Neural cell (in vitro differentiated cells): ENCODE data around the gene MAST4. TPM values are rescaled to one million over a fixed set of nuclear protein-coding genes. Genes with fewer than 3 reads are reported as not detected.

ENCODE experiments used
- H2AFZ ChIP-seq: fragments of 200-600, 300-800 bp; sonication (generic), shearing (Covaris generic); 2 replicates; pipeline ENCODE4 v1.6.0; 2014; ENCODE audit warnings: low read depth, mild to moderate bottlenecking, antibody characterized with exemption, low read length, moderate library complexity
- H3F3A ChIP-seq: fragments of 200-600 bp; shearing (Covaris generic); 2 replicates; pipeline ENCODE4 v1.6.1; 2016; ENCODE audit warnings: mild to moderate bottlenecking, moderate library complexity, mixed read lengths, antibody characterized with exemption, low read length; ENCODE audit not compliant: insufficient read depth, poor library complexity, severe bottlenecking
- H3K27ac ChIP-seq: fragments of 200-600, 300-800 bp; sonication (generic), shearing (Covaris generic); 2 replicates; pipeline ENCODE4 v1.5.1; 2014; ENCODE audit warnings: mild to moderate bottlenecking, low read length, moderate library complexity
- H3K27me3 ChIP-seq: fragments of 300-800, 200-600 bp; sonication (generic), shearing (Covaris generic); 2 replicates; pipeline ENCODE4 v1.6.0; 2014; ENCODE audit warnings: mild to moderate bottlenecking, low read depth, low read length, moderate library complexity; ENCODE audit not compliant: insufficient read depth
- H3K36me3 ChIP-seq: fragments of 300-800, 200-600 bp; sonication (generic), shearing (Covaris generic); 2 replicates; pipeline ENCODE4 v1.5.1; 2014; ENCODE audit warnings: mild to moderate bottlenecking, antibody characterized with exemption, low read length, moderate library complexity; ENCODE audit not compliant: insufficient read depth
- H3K4me2 ChIP-seq: fragments of 300-800, 200-600 bp; sonication (generic), shearing (Covaris generic); 2 replicates; pipeline ENCODE4 v1.6.0; 2014; ENCODE audit warnings: mild to moderate bottlenecking, low read length
- H3K4me3 ChIP-seq: fragments of 300-800, 200-600 bp; sonication (generic), shearing (Covaris generic); 2 replicates; pipeline ENCODE4 v1.5.1; 2014; ENCODE audit warnings: mild to moderate bottlenecking, low read length, moderate library complexity
- H3K79me2 ChIP-seq: fragments of 200-600 bp; shearing (Covaris generic); replicated peaks from 2 replicates; pipeline ENCODE4 v1.6.0; 2014; ENCODE audit warnings: mild to moderate bottlenecking, low read length, moderate library complexity; ENCODE audit not compliant: insufficient read depth
- H3K9ac ChIP-seq: fragments of 300-800, 200-600 bp; sonication (generic), shearing (Covaris generic); 2 replicates; pipeline ENCODE4 v1.6.1; 2016; ENCODE audit warnings: mild to moderate bottlenecking, low read length, mixed read lengths
- H3K9me2 ChIP-seq: fragments of 200-600 bp; shearing (Covaris generic); 2 replicates; pipeline ENCODE4 v1.6.1; 2016; ENCODE audit warnings: mild to moderate bottlenecking, low read length, mixed read lengths; ENCODE audit not compliant: insufficient read depth
- H3K9me3 ChIP-seq: fragments of 200-600, 300-800 bp; sonication (generic), shearing (Covaris generic); 2 replicates; pipeline ENCODE4 v1.6.1; 2016; ENCODE audit warnings: mild to moderate bottlenecking, mixed run types, low read length, moderate library complexity, mixed read lengths
- H4K20me1 ChIP-seq: fragments of 200-600 bp; shearing (Covaris generic); 2 replicates; pipeline ENCODE4 v1.6.1; 2016; ENCODE audit warnings: mild to moderate bottlenecking, mixed run types; ENCODE audit not compliant: insufficient read depth
- CTCF ChIP-seq: fragments of 450-650 bp; IDR thresholded peaks from 2 replicates; pipeline ENCODE4 v1.5.1; 2014; ENCODE audit warnings: antibody characterized with exemption, mild to moderate bottlenecking, moderate library complexity; ENCODE audit not compliant: poor library complexity, severe bottlenecking
- EP300 ChIP-seq: fragments of 450-650 bp; conservative IDR thresholded peaks from 2 replicates; pipeline ENCODE4 v1.6.1; 2014; ENCODE audit warnings: antibody characterized with exemption, mild to moderate bottlenecking, moderate library complexity; ENCODE audit not compliant: poor library complexity, severe bottlenecking
- EZH2 ChIP-seq: fragments of 200-600, 300-800 bp; shearing (Covaris generic), sonication (generic); IDR thresholded peaks from 2 replicates; pipeline ENCODE4 v1.6.1; 2014; ENCODE audit warnings: antibody characterized with exemption, low read length, borderline replicate concordance, mild to moderate bottlenecking; ENCODE audit not compliant: insufficient read depth, poor library complexity, severe bottlenecking
- MXI1 ChIP-seq: fragments of 450-650 bp; conservative IDR thresholded peaks from 2 replicates; pipeline ENCODE4 v1.6.1; 2014; ENCODE audit warnings: antibody characterized with exemption, mild to moderate bottlenecking; ENCODE audit not compliant: poor library complexity, severe bottlenecking
- POLR2AphosphoS5 ChIP-seq: IDR thresholded peaks from 2 replicates; pipeline ENCODE4 v1.6.1; 2012
- RAD21 ChIP-seq: fragments of 450-650 bp; conservative IDR thresholded peaks from 2 replicates; pipeline ENCODE4 v1.6.1; 2014; ENCODE audit warnings: antibody characterized with exemption, mild to moderate bottlenecking, moderate library complexity
- REST ChIP-seq: IDR thresholded peaks from 2 replicates; pipeline ENCODE4 v1.6.1; 2012; ENCODE audit warnings: borderline replicate concordance
- SMC3 ChIP-seq: fragments of 450-650 bp; conservative IDR thresholded peaks from 2 replicates; pipeline ENCODE4 v1.6.1; 2014; ENCODE audit warnings: antibody characterized with exemption, mild to moderate bottlenecking, moderate library complexity; ENCODE audit not compliant: poor library complexity
- TAF1 ChIP-seq: IDR thresholded peaks from 2 replicates; pipeline ENCODE4 v1.6.1; 2012; ENCODE audit warnings: low read depth
- polyA plus RNA-seq: library from polyadenylated mRNA; depleted of rRNA; stranded (reverse); fragments of >200 nt; gene quantifications from 2 replicates; pipeline ENCODE4 v1.2.3, GENCODE V29; 2014

Gene MAST4
- polyA plus RNA-seq, 1 donor from 2014 or later, result 2.3 TPM

- no peak overlapping the region for H2AFZ ChIP-seq
- TF ChIP-seq MXI1 (no peak), CTCF (no peak), POLR2AphosphoS5 (no peak), TAF1 (no peak), SMC3 (no peak)
- H3K27ac ChIP-seq, result no peak overlapping the region
- no peaks in the 10 kb centered on the region for H3K79me2 ChIP-seq
- H3K9ac ChIP-seq, result no peak overlapping the region
- H3K9me3 ChIP-seq, result no peaks in the 10 kb centered on the region
- no peaks in the 10 kb centered on the region for H3K36me3 ChIP-seq
- no peaks in the 10 kb centered on the region for H4K20me1 ChIP-seq
- no peaks in the 10 kb centered on the region for H3K27me3 ChIP-seq
- no peaks in the 10 kb centered on the region for H3F3A ChIP-seq
- no peak overlapping the region for H3K4me3 ChIP-seq
- H3K4me2 ChIP-seq, result no peak overlapping the region
- no peaks in the 10 kb centered on the region for H3K9me2 ChIP-seq
Observed at GRCh38 chr5:66710557-66711088, 114.4 kb downstream of the MAST4 start.

- Histone ChIP-seq H3K79me2 (no peaks in the 10 kb centered on the region), H3K9ac (no peak overlapping the region), H2AFZ (no peak overlapping the region), H3K27ac (no peak overlapping the region), H3K4me3 (no peak overlapping the region), H3K9me2 (no peaks in the 10 kb centered on the region), H3K36me3 (no peaks in the 10 kb centered on the region), H3F3A (no peaks in the 10 kb centered on the region), H3K9me3 (no peaks in the 10 kb centered on the region), H4K20me1 (no peaks in the 10 kb centered on the region), H3K27me3 (no peaks in the 10 kb centered on the region), H3K4me2 (no peak overlapping the region)
- TF ChIP-seq POLR2AphosphoS5 (no peak), SMC3 (no peak), RAD21 (no peak), REST (no peak), EP300 (no peak), EZH2 (no peak), TAF1 (no peak), CTCF (no peak), MXI1 (no peak)
Observed at GRCh38 chr5:66713998-66714397, 117.8 kb downstream of the MAST4 start.
